A549 (cell line): Measurements from ENCODE around the gene TPRG1L.

Experiments
- BHLHE40 ChIP-seq: IDR thresholded peaks from 2 replicates; pipeline ENCODE4 v1.6.1; 2012; ENCODE audit warnings: low read depth, low read length, inconsistent platforms
- CTCF ChIP-seq: fragments of >200 bp; sonication (Bioruptor Twin); formaldehyde crosslinking; IDR thresholded peaks from 3 replicates; pipeline ENCODE4 v1.5.1; 2016
- EHMT2 ChIP-seq: fragments of 200-600 bp; sonication (generic); IDR thresholded peaks from 2 replicates; pipeline ENCODE4 v1.6.1; 2016; ENCODE audit warnings: antibody characterized with exemption, low read depth, mild to moderate bottlenecking, moderate library complexity
- EP300 ChIP-seq, 2 experiments: fragments of >200 bp; sonication (Bioruptor Twin); formaldehyde crosslinking; IDR thresholded peaks; 2 replicates in 1 of 2; 3 replicates in 1 of 2; pipeline ENCODE4 v1.6.1; 2016 to 2017
- KDM5A ChIP-seq: fragments of 200-600 bp; sonication (generic); IDR thresholded peaks from 2 replicates; pipeline ENCODE4 v1.6.1; 2016; ENCODE audit warnings: antibody characterized with exemption, mild to moderate bottlenecking
- NFE2L2 ChIP-seq: fragments of 150-350 bp; conservative IDR thresholded peaks from 2 replicates; pipeline ENCODE4 v1.6.1; 2014; ENCODE audit warnings: low read length
- NPAS2 ChIP-seq: fragments of 250-450 bp; sonication (Bioruptor Pico); IDR thresholded peaks from 2 replicates; pipeline ENCODE4 v1.8.0; 2022; ENCODE audit warnings: mild to moderate bottlenecking, moderate library complexity, borderline replicate concordance
- RARB ChIP-seq: fragments of 250-450 bp; sonication (Bioruptor Pico); IDR thresholded peaks from 2 replicates; pipeline ENCODE4 v1.8.0; 2021; ENCODE audit warnings: mild to moderate bottlenecking, moderate library complexity
- RCOR1 ChIP-seq: fragments of 150-350 bp; IDR thresholded peaks from 2 replicates; pipeline ENCODE4 v1.6.1; 2014; ENCODE audit warnings: antibody characterized with exemption, low read length, low read depth
- RFX5 ChIP-seq: fragments of 450-650 bp; IDR thresholded peaks from 2 replicates; pipeline ENCODE4 v1.7.1; 2014; ENCODE audit warnings: antibody characterized with exemption, mild to moderate bottlenecking, moderate library complexity
- SREBF2 ChIP-seq: fragments of 450-650 bp; IDR thresholded peaks from 2 replicates; pipeline ENCODE4 v1.6.1; 2014; ENCODE audit warnings: mild to moderate bottlenecking, moderate library complexity

DNA sequence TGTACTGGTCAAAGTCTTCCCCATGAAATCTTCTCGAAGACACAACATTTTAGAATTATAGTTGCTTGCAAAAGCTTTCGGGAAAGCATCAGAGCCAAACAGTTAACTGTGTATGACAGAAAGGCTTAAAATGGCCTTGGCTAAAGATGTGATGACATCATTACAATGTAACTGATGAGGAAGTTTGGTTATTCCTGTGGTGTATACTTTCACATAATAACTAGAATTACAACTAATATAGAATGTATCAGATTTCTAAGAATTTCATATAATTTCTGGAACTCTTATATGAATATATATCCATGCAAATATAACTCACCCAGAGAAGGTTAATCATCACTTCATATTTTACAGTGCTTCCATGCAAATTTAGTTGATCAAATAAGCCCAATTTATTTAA, 35.9 kb downstream of the TPRG1L start:
- no peak for TF ChIP-seq KDM5A
- TF ChIP-seq CTCF: no peak
- TF ChIP-seq NFE2L2: no peak
- TF ChIP-seq SREBF2: no peak
- TF ChIP-seq RCOR1: no peak
- TF ChIP-seq RFX5: no peak
- no peak for TF ChIP-seq NPAS2 (CRISPR knock-in tag)
- no peak for TF ChIP-seq EHMT2
- TF ChIP-seq RARB: no peak
- no peak for TF ChIP-seq EP300 (IDR thresholded peaks at IDR 0.05)
- TF ChIP-seq BHLHE40: no peak
